HT1080 (cell line): ENCODE data around the gene TEKT5. TPM values are rescaled to one million over a fixed set of nuclear protein-coding genes. Genes with fewer than 3 reads are reported as not detected.

Experiments used
- DNase-seq: peaks from one replicate; pipeline ENCODE4 v3.0.0-alpha.2; 2015; ENCODE audit warnings: low read depth
- small RNA-seq: library from RNA; depleted of rRNA; stranded (forward); fragments of <200 nt; gene quantifications from one replicate; pipeline ENCODE3, GENCODE V24; 2014
- total RNA-seq: library from RNA; depleted of rRNA; stranded (reverse); fragments of >200 nt; shearing (Covaris generic); gene quantifications from 2 replicates; pipeline ENCODE4 v1.2.3, GENCODE V29; 2014; rRNA removed

TEKT5 gene
- total RNA-seq, 1 experiment from 2014 or later: 0.11 TPM

DNA sequence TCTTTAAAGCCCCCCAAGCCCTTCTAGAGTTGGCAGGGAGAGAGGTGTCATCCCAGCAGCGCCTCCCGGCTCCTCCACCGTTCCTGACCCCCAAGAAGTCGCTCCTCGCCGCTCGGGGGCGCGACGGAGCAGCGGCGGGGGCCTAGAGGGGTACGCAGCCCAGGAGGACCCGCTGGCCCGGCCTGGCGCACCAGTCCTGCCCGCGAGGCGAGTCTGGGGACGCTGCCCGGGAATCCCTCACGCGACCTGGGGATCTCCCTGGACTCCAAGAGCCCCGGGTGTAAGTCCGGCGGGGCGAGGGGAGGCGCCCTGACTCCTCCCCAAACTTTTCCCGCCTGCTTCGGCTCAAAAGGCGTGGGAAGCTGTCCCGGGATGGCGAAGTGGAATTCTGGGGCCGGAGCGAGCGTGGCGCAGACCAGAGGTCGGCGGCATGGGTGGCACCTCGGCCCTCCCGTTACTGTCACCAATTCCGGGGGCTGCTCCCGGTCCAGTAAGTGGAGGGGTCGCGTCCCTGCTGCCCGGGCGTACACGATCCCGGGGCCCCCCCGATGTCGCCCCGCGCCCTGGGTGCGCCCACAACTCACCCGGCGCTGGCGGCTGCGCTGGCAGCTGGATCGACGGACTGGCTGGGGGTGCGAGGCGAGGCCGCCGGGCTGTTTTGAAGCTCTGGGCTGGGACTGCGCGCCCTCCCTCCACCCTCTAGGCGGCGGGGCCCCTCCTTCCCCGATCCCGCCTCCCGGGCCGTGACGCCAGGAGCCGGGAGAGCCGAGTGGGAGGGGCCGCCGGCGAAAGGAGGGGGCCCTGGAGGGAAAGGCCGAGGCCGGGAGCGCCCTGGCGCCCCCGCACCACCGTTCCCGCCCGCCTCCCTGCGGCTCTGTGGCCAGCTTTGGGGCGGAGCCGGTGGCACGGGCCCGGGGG is 114.5 kb downstream of the TEKT5 start, which contains the start of gene EMP2:
TSS of gene EMP2 (minus strand) at position 634 of the 918 bp plus-strand sequence. CDS start 32,981 bp downstream, outside the sequence.
- peak; percentile 69 for DNase-seq

DNA sequence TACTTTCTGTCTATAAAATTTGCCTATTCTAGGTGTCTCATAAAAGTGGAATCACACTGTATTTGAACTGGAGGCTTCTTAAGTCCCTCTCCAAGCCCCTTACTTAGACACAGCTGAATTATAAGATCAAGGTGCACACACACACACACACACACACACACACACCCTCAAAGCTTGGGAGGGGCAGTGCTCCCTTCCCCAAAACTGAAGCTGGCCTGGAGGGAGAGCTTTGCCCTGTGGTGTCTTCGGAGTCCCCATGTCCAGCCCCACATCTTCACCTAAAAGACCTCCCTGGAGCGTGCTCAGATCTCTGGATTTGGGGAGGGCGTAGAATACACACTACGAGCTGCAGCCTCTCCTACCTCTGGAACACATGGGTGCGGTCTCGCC is 115.2 kb downstream of the TEKT5 start:
- no peak for DNase-seq

DNA sequence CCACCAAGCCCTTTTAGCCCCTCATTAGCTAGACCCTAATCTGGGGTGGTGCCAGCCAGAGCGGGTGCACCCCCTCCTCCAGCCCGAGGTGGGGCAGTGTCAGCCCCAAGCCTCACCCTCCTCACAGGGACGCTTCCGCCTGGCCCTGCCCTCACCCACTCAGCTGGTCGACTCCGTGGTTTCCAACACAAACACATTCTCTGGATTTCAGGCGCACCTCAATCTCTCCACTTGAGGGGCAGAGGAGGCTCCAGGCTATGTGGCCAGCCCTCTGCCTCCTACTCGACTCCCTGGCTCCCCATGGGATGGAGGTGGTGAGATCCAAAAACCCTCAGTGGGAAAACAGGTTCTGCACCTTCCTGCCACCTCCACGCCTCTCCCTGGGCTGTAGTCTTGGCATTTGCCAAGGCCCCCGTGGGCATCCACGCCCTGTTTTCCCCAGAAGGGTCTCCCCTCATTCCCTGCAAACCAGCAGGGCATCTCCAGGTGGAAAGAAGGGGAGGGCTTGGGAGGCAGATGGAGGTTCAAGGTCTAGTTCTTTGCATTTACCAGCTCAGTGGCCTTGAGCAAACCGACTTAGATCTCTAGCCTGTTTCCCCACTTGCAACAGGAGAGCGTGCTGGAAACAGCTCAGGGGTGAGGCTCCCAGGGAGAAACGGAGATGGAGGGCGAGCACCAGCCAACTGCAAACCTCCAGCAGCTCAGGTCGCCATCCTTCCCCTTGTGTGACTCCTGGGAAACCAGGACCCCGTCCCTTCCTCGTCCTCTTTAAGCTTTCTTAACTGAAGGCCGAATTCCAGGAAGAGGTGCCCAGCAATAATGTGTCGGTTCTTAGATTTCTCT is 116.0 kb downstream of the TEKT5 start:
- no peak for DNase-seq

Small RNAs within 50 kb of the gene (small RNA-seq; reads per million reads assigned to genes)
- gene MTND4LP24 (not detected), gene MTND6P33 (not detected)

Other genes with a start within 250 kb of the TEKT5 start
- gene EMP2, start 114.3 kb downstream of the TEKT5 start, total RNA-seq: 11.2 and 12.3 TPM in 2 replicates
- 52.8 and 61.4 TPM in 2 replicates for gene NUBP1, start 48.9 kb upstream of the TEKT5 start, total RNA-seq
- not detected in 2 replicates for gene TVP23A, start 123.9 kb upstream of the TEKT5 start, total RNA-seq
- 0.30 and 0.55 TPM in 2 replicates for gene CIITA, start 182.3 kb upstream of the TEKT5 start, total RNA-seq
- 44.4 and 50.1 TPM in 2 replicates for gene DEXI, start 247.5 kb upstream of the TEKT5 start, total RNA-seq
- 12.5 and 12.9 TPM in 2 replicates for gene CLEC16A, start 249.6 kb upstream of the TEKT5 start, total RNA-seq